ENCODE data around the gene CLTB. TPM values are rescaled to one million over a fixed set of nuclear protein-coding genes. Genes with fewer than 3 reads are reported as not detected.

CLTB gene
- polyA plus RNA-seq, 4 donors, result 160 to 359 (median 263) TPM

GRCh38 chr5:176406436-176407052 is 9.8 kb downstream of the CLTB start:
- no peak for DNase-seq

GRCh38 chr5:176405656-176406435 is 10.5 kb downstream of the CLTB start:
- FAIRE-seq (no peak), DNase-seq (peak; percentile 63 to 65)
- no peaks in the 10 kb centered on the region for H3K27me3 ChIP-seq (ENCODE audit: control insufficient read depth in 3 of 3, insufficient read depth in 3 of 3, low read length in 3 of 3)
- peaks cover 2 to 48% (median 6%) of the 10 kb centered on the region in 3 donors for H3K4me1 ChIP-seq (ENCODE audit: control insufficient read depth in 3 of 3, insufficient read depth in 2 of 3, low read depth in 1 of 3, low read length in 2 of 3)
- H3K4me3 ChIP-seq (ENCODE audit: low read depth in 1 of 3, low read length in 3 of 3), result no peak overlapping the region
- H3K9me3 ChIP-seq (ENCODE audit: control insufficient read depth in 2 of 2, insufficient read depth in 1 of 2, low read depth in 1 of 2, low read length in 1 of 2), result no peaks in the 10 kb centered on the region
- H3K36me3 ChIP-seq (ENCODE audit: control insufficient read depth in 3 of 3, insufficient read depth in 2 of 3, low read depth in 1 of 3, low read length in 3 of 3), result peaks cover 0 to 86% (median 13%) of the 10 kb centered on the region in 3 donors
- peak overlapping the region; percentile 64 to 99 (median 97) for H3K27ac ChIP-seq (ENCODE audit: low read depth in 1 of 3, low read length in 2 of 3)
- WGBS, 3 donors, result 68 to 79% (median 73%) methylated on average over 20 of the region's 20 CpGs

More at GRCh38 chr5:176406436-176407052, 9.8 kb downstream of the CLTB start:
- FAIRE-seq, result no peak
- no peaks in the 10 kb centered on the region for H3K27me3 ChIP-seq (ENCODE audit: control insufficient read depth in 3 of 3, insufficient read depth in 3 of 3, low read length in 3 of 3)
- H3K9me3 ChIP-seq (ENCODE audit: control insufficient read depth in 2 of 2, insufficient read depth in 1 of 2, low read depth in 1 of 2, low read length in 1 of 2), result no peaks in the 10 kb centered on the region
- H3K4me3 ChIP-seq (ENCODE audit: low read depth in 1 of 3, low read length in 3 of 3), result no peak overlapping the region
- H3K36me3 ChIP-seq (ENCODE audit: control insufficient read depth in 3 of 3, insufficient read depth in 2 of 3, low read depth in 1 of 3, low read length in 3 of 3), result peaks cover 0 to 85% (median 13%) of the 10 kb centered on the region in 3 donors
- peak overlapping the region in 1 of 3 donors; percentile 45 for H3K27ac ChIP-seq (ENCODE audit: low read depth in 1 of 3, low read length in 2 of 3)
- H3K4me1 ChIP-seq (ENCODE audit: control insufficient read depth in 3 of 3, insufficient read depth in 2 of 3, low read depth in 1 of 3, low read length in 2 of 3), result peaks cover 3 to 42% (median 3%) of the 10 kb centered on the region in 3 donors
- 33 to 73% (median 49%) methylated on average over 8 to 9 of the region's 9 CpGs for WGBS, 3 donors

DNA sequence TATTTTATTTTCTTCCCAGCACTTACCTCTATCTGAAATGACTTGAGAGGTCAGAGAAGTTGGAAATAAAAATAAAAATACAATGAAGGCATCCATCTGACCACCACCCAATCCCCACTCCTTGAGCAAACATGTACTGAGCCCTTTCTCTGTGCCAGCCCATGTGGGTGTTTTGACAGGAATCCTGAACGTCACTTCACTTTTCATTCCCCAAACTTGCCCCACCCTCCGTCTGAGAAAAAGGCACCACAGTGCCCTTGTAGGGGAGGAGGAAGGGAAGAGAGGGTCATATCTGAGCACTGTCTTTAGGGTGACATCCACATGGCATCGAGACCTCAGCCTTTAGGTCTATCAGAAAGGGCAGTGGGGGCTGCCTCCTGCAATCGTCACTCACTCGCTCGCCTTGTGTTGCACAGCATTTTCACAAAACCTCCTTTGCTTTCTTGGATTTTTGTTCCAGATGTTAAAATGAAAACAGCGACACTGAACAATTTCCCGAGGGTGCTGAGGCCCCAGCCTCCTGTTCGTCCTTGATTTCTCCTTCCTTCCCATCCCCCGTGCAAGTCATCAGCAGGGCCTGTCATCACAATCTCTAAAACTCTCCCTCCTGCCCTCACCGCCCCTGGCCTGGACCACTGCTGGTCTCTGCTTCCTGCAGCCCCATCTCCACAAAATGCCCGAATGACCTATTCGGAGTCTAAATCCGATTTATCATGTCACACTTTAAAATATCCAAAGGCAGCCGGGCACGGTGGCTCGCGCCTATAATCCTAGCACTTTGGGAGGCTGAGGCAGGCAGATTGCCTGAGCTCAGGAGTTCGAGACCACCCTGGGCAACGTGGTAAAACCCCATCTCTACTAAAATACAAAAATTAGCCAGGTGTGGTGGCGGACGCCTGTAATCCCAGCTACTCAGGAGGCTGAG is 14.8 kb downstream of the CLTB start:
- Histone ChIP-seq H3K27me3 (ENCODE audit: control insufficient read depth in 3 of 3, insufficient read depth in 3 of 3, low read length in 3 of 3) (no peaks in the 10 kb centered on the region), H3K27ac (ENCODE audit: low read depth in 1 of 3, low read length in 2 of 3) (peak overlapping the region; percentile 69 to 86 (median 83)), H3K36me3 (ENCODE audit: control insufficient read depth in 3 of 3, insufficient read depth in 2 of 3, low read depth in 1 of 3, low read length in 3 of 3) (peaks cover 6 to 86% (median 13%) of the 10 kb centered on the region in 3 donors), H3K9me3 (ENCODE audit: control insufficient read depth in 2 of 2, insufficient read depth in 1 of 2, low read depth in 1 of 2, low read length in 1 of 2) (no peaks in the 10 kb centered on the region), H3K4me1 (ENCODE audit: control insufficient read depth in 3 of 3, insufficient read depth in 2 of 3, low read depth in 1 of 3, low read length in 2 of 3) (peaks cover 3 to 58% (median 10%) of the 10 kb centered on the region in 3 donors), H3K4me3 (ENCODE audit: low read depth in 1 of 3, low read length in 3 of 3) (no peak overlapping the region)
- DNase-seq (no peak), FAIRE-seq (no peak)
- WGBS, 3 donors, result 79 to 88% (median 87%) methylated on average over 22 of the region's 22 CpGs

DNA sequence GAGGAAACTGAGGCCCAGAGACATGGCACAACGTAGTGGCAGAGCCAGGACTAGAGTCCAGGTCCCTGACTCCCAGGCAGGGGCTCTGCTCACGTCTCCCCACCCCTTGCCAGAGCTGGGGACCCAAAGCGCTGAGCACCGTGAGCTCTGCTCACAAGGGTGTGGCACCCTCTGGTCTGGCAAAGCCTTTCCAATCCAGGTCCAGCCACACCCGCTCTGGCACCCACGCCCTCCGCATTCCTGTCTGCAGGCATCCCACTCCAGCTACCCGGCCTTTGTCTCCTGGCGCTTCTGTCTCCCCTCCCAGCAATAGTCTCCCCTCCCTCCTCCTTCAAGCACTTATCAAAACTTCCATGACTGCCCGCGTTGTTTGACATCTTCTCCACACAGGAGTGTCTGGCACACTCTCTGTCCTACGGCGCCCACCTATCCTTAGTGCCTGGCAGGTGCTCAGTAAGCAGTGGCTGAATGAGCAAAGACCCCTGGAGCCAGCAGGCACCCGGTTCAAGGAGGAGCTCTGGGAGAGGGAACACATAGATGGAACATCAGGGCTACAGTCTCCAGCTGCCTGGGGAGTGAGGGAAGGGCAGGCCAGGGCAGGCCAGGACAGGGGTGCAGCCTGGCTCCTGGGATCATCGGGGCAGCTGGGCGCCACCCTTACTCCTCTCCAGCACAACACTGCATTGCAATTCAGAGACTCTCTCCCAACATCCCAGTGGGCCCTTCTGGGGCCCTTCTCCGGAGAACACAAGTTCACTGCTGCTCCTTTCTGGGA is 15.8 kb downstream of the CLTB start:
- Histone ChIP-seq H3K27ac (ENCODE audit: low read depth in 1 of 3, low read length in 2 of 3) (peak overlapping the region; percentile 69 to 86 (median 83)), H3K36me3 (ENCODE audit: control insufficient read depth in 3 of 3, insufficient read depth in 2 of 3, low read depth in 1 of 3, low read length in 3 of 3) (peaks cover 6 to 85% (median 7%) of the 10 kb centered on the region in 3 donors), H3K27me3 (ENCODE audit: control insufficient read depth in 3 of 3, insufficient read depth in 3 of 3, low read length in 3 of 3) (no peaks in the 10 kb centered on the region), H3K9me3 (ENCODE audit: control insufficient read depth in 2 of 2, insufficient read depth in 1 of 2, low read depth in 1 of 2, low read length in 1 of 2) (no peaks in the 10 kb centered on the region), H3K4me1 (ENCODE audit: control insufficient read depth in 3 of 3, insufficient read depth in 2 of 3, low read depth in 1 of 3, low read length in 2 of 3) (peaks cover 3 to 50% (median 10%) of the 10 kb centered on the region in 3 donors), H3K4me3 (ENCODE audit: low read depth in 1 of 3, low read length in 3 of 3) (no peak overlapping the region)
- DNase-seq (peak; percentile 78 to 96), FAIRE-seq (no peak)
- WGBS, 3 donors, result 23 to 66% (median 37%) methylated on average over 17 of the region's 17 CpGs

DNA sequence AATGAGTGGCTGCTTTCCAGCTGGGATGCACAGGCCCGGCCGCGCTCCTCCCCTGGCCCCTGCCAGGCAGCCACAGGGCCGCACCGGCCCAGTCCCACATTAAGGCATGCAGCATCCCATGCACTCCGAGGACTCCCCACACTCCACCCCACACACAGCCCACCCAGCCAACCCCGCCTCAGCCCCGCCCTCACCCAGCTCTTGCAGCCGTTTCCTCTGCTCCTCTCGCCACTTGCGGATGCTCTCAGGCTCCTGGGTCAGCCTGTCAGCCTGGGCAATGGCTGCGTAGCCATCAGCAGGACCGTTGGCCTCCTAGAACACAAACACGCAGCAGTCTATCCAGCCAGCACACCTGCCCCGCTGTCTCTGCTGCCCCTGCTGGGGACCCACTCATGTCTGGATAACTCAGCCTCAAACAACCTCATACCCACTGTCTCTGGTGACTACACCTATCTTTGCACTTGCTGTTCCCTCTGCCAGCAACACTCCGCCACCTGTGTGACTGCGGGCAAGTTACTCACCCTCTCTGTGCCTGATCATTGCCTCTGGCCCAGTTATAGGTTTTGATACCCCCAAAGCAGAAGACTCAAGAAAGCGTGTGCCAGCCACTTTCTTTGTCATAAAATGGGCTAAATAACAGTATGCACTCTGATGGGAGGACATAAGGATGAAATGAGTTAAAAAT is 18.5 kb downstream of the CLTB start:
- Histone ChIP-seq H3K4me3 (ENCODE audit: low read depth in 1 of 3, low read length in 3 of 3) (no peak overlapping the region), H3K27ac (ENCODE audit: low read depth in 1 of 3, low read length in 2 of 3) (no peak overlapping the region), H3K36me3 (ENCODE audit: control insufficient read depth in 3 of 3, insufficient read depth in 2 of 3, low read depth in 1 of 3, low read length in 3 of 3) (peaks cover 6 to 85% (median 9%) of the 10 kb centered on the region in 3 donors), H3K27me3 (ENCODE audit: control insufficient read depth in 3 of 3, insufficient read depth in 3 of 3, low read length in 3 of 3) (no peaks in the 10 kb centered on the region), H3K4me1 (ENCODE audit: control insufficient read depth in 3 of 3, insufficient read depth in 2 of 3, low read depth in 1 of 3, low read length in 2 of 3) (peaks cover 3 to 26% (median 7%) of the 10 kb centered on the region in 3 donors), H3K9me3 (ENCODE audit: control insufficient read depth in 2 of 2, insufficient read depth in 1 of 2, low read depth in 1 of 2, low read length in 1 of 2) (no peaks in the 10 kb centered on the region)
- 91 to 95% (median 92%) methylated on average over 18 of the region's 18 CpGs for WGBS, 3 donors
- no peak for DNase-seq
- FAIRE-seq, result no peak

- DNase-seq (no peak), FAIRE-seq (no peak)
- Histone ChIP-seq H3K4me3 (ENCODE audit: low read depth in 1 of 3, low read length in 3 of 3) (no peak overlapping the region), H3K36me3 (ENCODE audit: control insufficient read depth in 3 of 3, insufficient read depth in 2 of 3, low read depth in 1 of 3, low read length in 3 of 3) (peaks cover 6 to 90% (median 9%) of the 10 kb centered on the region in 3 donors), H3K27me3 (ENCODE audit: control insufficient read depth in 3 of 3, insufficient read depth in 3 of 3, low read length in 3 of 3) (no peaks in the 10 kb centered on the region), H3K27ac (ENCODE audit: low read depth in 1 of 3, low read length in 2 of 3) (no peak overlapping the region), H3K4me1 (ENCODE audit: control insufficient read depth in 3 of 3, insufficient read depth in 2 of 3, low read depth in 1 of 3, low read length in 2 of 3) (peaks cover 3 to 14% (median 7%) of the 10 kb centered on the region in 3 donors), H3K9me3 (ENCODE audit: control insufficient read depth in 2 of 2, insufficient read depth in 1 of 2, low read depth in 1 of 2, low read length in 1 of 2) (no peaks in the 10 kb centered on the region)
- 72 to 83% (median 76%) methylated on average over 6 of the region's 6 CpGs for WGBS, 3 donors
Observed at GRCh38 chr5:176396330-176396729, 20.0 kb downstream of the CLTB start.

GRCh38 chr5:176394881-176395675 is 21.3 kb downstream of the CLTB start:
- WGBS, 3 donors, result 82 to 93% (median 90%) methylated on average over 11 of the region's 11 CpGs
- Histone ChIP-seq H3K9me3 (ENCODE audit: control insufficient read depth in 2 of 2, insufficient read depth in 1 of 2, low read depth in 1 of 2, low read length in 1 of 2) (no peaks in the 10 kb centered on the region), H3K27ac (ENCODE audit: low read depth in 1 of 3, low read length in 2 of 3) (no peak overlapping the region), H3K4me3 (ENCODE audit: low read depth in 1 of 3, low read length in 3 of 3) (no peak overlapping the region), H3K27me3 (ENCODE audit: control insufficient read depth in 3 of 3, insufficient read depth in 3 of 3, low read length in 3 of 3) (no peaks in the 10 kb centered on the region), H3K36me3 (ENCODE audit: control insufficient read depth in 3 of 3, insufficient read depth in 2 of 3, low read depth in 1 of 3, low read length in 3 of 3) (peaks cover 6 to 91% (median 9%) of the 10 kb centered on the region in 3 donors), H3K4me1 (ENCODE audit: control insufficient read depth in 3 of 3, insufficient read depth in 2 of 3, low read depth in 1 of 3, low read length in 2 of 3) (peaks cover 0 to 2% (median 0%) of the 10 kb centered on the region in 3 donors)
- DNase-seq, result no peak
- no peak for FAIRE-seq

Measured in small intestine (tissue), 7 donors.